ENCODE results near the gene EDAR. TPM values are rescaled to one million over a fixed set of nuclear protein-coding genes. Genes with fewer than 3 reads are reported as not detected.
A peak's percentile ranks its signal among the peaks of the same experiment; 100 is the strongest.

The EDAR gene
- total and polyA plus RNA-seq, 3 experiments from 2014 or later = 0.07 to 0.64 (median 0.16) TPM

GRCh38 chr2:108949316-108950239, 39.4 kb downstream of the EDAR start:
- CTCF ChIA-PET = interaction anchor here (1.2 to 1.7 kb wide), 3 partner anchors 10 to 286 kb away, joined by 3 read pairs; no protein-coding TSS in a partner anchor
- H3K4me1 ChIP-seq (ENCODE audit: insufficient read depth, low read length) = no peaks in the 10 kb centered on the region
- Mint-ChIP-seq H3K4me1 (no peaks in the 10 kb centered on the region), H3K27ac (no peak overlapping the region), H3K4me3 (no peak overlapping the region), H3K9me3 (peaks cover 29 to 54% (median 54%) of the 10 kb centered on the region in 5 donors), H3K36me3 (peaks cover 3 to 47% (median 3%) of the 10 kb centered on the region in 3 donors), H3K27me3 (peaks cover 0 to 5% of the 10 kb centered on the region in 2 donors)
- POLR2A ChIA-PET = no interaction called here
- no peak for DNase-seq
- H3K36me3 ChIP-seq (ENCODE audit: insufficient read depth, low read length) = no peaks in the 10 kb centered on the region
- H3K27ac ChIP-seq (ENCODE audit: low read depth, low read length) = no peak overlapping the region
- H3K27me3 ChIP-seq (ENCODE audit: insufficient read depth, low read length, poor library complexity, severe bottlenecking) = no peaks in the 10 kb centered on the region
- no peak overlapping the region for H3K4me3 ChIP-seq (ENCODE audit: low read length)
- no peaks in the 10 kb centered on the region for H3K9me3 ChIP-seq (ENCODE audit: low read length)

GRCh38 chr2:108947271-108947907, 41.6 kb downstream of the EDAR start:
- POLR2A ChIA-PET = no interaction called here

DNA sequence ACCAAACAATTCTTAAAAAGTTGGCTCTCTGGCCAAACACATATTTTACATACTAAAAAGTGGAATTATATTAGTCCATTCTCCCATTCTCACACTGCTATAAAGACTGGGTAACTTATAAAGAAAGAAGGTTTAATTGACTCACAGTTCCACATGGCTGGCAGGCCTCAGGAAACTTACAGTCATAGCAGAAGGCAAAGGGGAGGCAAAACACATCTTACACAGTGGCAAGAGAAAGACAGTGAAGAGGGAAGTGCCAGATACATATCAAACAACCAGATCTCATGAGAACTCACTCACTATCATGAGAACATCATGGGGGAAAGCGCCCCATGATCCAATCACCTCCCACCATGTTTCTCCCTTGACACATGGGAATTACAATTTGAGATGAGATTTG, 42.6 kb downstream of the EDAR start:
- Mint-ChIP-seq H3K27me3 (no peaks in the 10 kb centered on the region), H3K9me3 (peaks cover 10 to 33% (median 30%) of the 10 kb centered on the region in 5 donors), H3K36me3 (peaks cover 2 to 26% (median 3%) of the 10 kb centered on the region in 3 donors), H3K4me3 (no peak overlapping the region), H3K27ac (no peak overlapping the region), H3K4me1 (no peaks in the 10 kb centered on the region)
- POLR2A ChIA-PET = no interaction called here
- Histone ChIP-seq H3K27ac (ENCODE audit: low read depth, low read length) (no peak overlapping the region), H3K4me3 (ENCODE audit: low read length) (no peak overlapping the region), H3K9me3 (ENCODE audit: low read length) (no peaks in the 10 kb centered on the region), H3K4me1 (ENCODE audit: insufficient read depth, low read length) (no peaks in the 10 kb centered on the region), H3K36me3 (ENCODE audit: insufficient read depth, low read length) (no peaks in the 10 kb centered on the region), H3K27me3 (ENCODE audit: insufficient read depth, low read length, poor library complexity, severe bottlenecking) (no peaks in the 10 kb centered on the region)
- CTCF ChIA-PET = no interaction called here
- DNase-seq = no peak

More at GRCh38 chr2:108947271-108947907, 41.6 kb downstream of the EDAR start:
- no peak overlapping the region for H3K27ac ChIP-seq (ENCODE audit: low read depth, low read length)
- H3K9me3 ChIP-seq (ENCODE audit: low read length) = no peaks in the 10 kb centered on the region
- Mint-ChIP-seq H3K27ac (peak overlapping the region in 1 of 8 donors; percentile 27), H3K36me3 (peaks cover 3 to 36% (median 3%) of the 10 kb centered on the region in 3 donors), H3K4me1 (no peaks in the 10 kb centered on the region), H3K27me3 (peaks cover 0 to 3% of the 10 kb centered on the region in 2 donors), H3K4me3 (no peak overlapping the region), H3K9me3 (peaks cover 20 to 42% (median 39%) of the 10 kb centered on the region in 5 donors)
- no peaks in the 10 kb centered on the region for H3K4me1 ChIP-seq (ENCODE audit: insufficient read depth, low read length)
- no peak for DNase-seq
- no peaks in the 10 kb centered on the region for H3K36me3 ChIP-seq (ENCODE audit: insufficient read depth, low read length)
- CTCF ChIA-PET = no interaction called here
- H3K4me3 ChIP-seq (ENCODE audit: low read length) = no peak overlapping the region
- H3K27me3 ChIP-seq (ENCODE audit: insufficient read depth, low read length, poor library complexity, severe bottlenecking) = no peaks in the 10 kb centered on the region

GRCh38 chr2:108945969-108946368, 43.1 kb downstream of the EDAR start:
- Histone ChIP-seq H3K27ac (ENCODE audit: low read depth, low read length) (no peak overlapping the region), H3K4me1 (ENCODE audit: insufficient read depth, low read length) (no peaks in the 10 kb centered on the region), H3K27me3 (ENCODE audit: insufficient read depth, low read length, poor library complexity, severe bottlenecking) (no peaks in the 10 kb centered on the region), H3K4me3 (ENCODE audit: low read length) (no peak overlapping the region), H3K36me3 (ENCODE audit: insufficient read depth, low read length) (no peaks in the 10 kb centered on the region), H3K9me3 (ENCODE audit: low read length) (no peaks in the 10 kb centered on the region)
- CTCF ChIA-PET = no interaction called here
- Mint-ChIP-seq H3K4me1 (no peaks in the 10 kb centered on the region), H3K4me3 (no peak overlapping the region), H3K27me3 (no peaks in the 10 kb centered on the region), H3K27ac (no peak overlapping the region), H3K36me3 (peaks cover 2 to 21% (median 3%) of the 10 kb centered on the region in 3 donors), H3K9me3 (peaks cover 6 to 30% (median 26%) of the 10 kb centered on the region in 5 donors)
- DNase-seq = no peak
- POLR2A ChIA-PET = no interaction called here

- no peaks in the 10 kb centered on the region for H3K4me1 ChIP-seq (ENCODE audit: insufficient read depth, low read length)
- H3K9me3 Mint-ChIP-seq = peaks cover 6 to 30% (median 25%) of the 10 kb centered on the region in 5 donors
- CTCF ChIA-PET = no interaction called here
Observed at GRCh38 chr2:108944601-108945331, 44.3 kb downstream of the EDAR start.

GRCh38 chr2:108943751-108944150, 45.3 kb downstream of the EDAR start:
- H3K4me1 ChIP-seq (ENCODE audit: insufficient read depth, low read length) = no peaks in the 10 kb centered on the region
- no peak overlapping the region for H3K4me3 ChIP-seq (ENCODE audit: low read length)
- H3K27me3 ChIP-seq (ENCODE audit: insufficient read depth, low read length, poor library complexity, severe bottlenecking) = no peaks in the 10 kb centered on the region
- no peaks in the 10 kb centered on the region for H3K9me3 ChIP-seq (ENCODE audit: low read length)
- H3K36me3 ChIP-seq (ENCODE audit: insufficient read depth, low read length) = no peaks in the 10 kb centered on the region
- no peak for DNase-seq
- H3K27ac ChIP-seq (ENCODE audit: low read depth, low read length) = no peak overlapping the region
- Mint-ChIP-seq H3K4me1 (no peaks in the 10 kb centered on the region), H3K4me3 (no peak overlapping the region), H3K27ac (peak overlapping the region in 2 of 8 donors; percentile 38 to 66), H3K9me3 (peaks cover 6 to 30% (median 22%) of the 10 kb centered on the region in 5 donors), H3K36me3 (peaks cover 2 to 16% (median 3%) of the 10 kb centered on the region in 3 donors), H3K27me3 (no peaks in the 10 kb centered on the region)
- ChIA-PET CTCF (interaction anchor here (1.2 kb wide), 1 partner anchor 15 kb away, joined by 3 read pairs; no protein-coding TSS in a partner anchor), POLR2A (no interaction called here)

More at GRCh38 chr2:108944601-108945331, 44.3 kb downstream of the EDAR start:
- no peaks in the 10 kb centered on the region for H3K27me3 Mint-ChIP-seq
- no peak overlapping the region for H3K27ac Mint-ChIP-seq
- H3K36me3 Mint-ChIP-seq = peaks cover 2 to 20% (median 3%) of the 10 kb centered on the region in 3 donors
- no peaks in the 10 kb centered on the region for H3K27me3 ChIP-seq (ENCODE audit: insufficient read depth, low read length, poor library complexity, severe bottlenecking)
- H3K36me3 ChIP-seq (ENCODE audit: insufficient read depth, low read length) = no peaks in the 10 kb centered on the region
- no peak overlapping the region for H3K4me3 ChIP-seq (ENCODE audit: low read length)
- no peak overlapping the region for H3K27ac ChIP-seq (ENCODE audit: low read depth, low read length)
- DNase-seq = no peak
- H3K4me1 Mint-ChIP-seq = no peaks in the 10 kb centered on the region
- H3K9me3 ChIP-seq (ENCODE audit: low read length) = no peaks in the 10 kb centered on the region
- POLR2A ChIA-PET = interaction anchor here (0.6 kb wide), 1 partner anchor 1725 kb away, joined by 5 read pairs; no protein-coding TSS in a partner anchor
- no peak overlapping the region for H3K4me3 Mint-ChIP-seq

DNA sequence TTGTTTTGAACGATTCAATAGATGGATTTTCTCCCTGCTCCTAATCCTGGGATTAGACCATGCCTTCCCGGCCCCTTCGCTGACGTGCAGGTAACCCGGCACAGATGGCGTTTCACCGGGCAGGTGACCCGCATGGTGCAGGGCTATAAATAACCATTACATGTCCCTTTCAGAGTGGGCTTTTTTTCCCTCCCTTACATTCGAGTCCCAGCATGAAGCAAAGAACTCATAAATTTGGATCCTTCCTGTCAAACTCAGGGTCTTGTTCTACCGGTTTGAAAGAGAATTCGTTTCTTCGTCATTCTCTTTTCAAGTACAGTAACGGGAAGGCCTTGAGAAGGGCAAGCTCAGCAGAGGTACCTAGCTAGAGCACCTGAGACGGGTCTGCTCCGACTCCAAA, 46.1 kb downstream of the EDAR start:
- no peaks in the 10 kb centered on the region for H3K9me3 ChIP-seq (ENCODE audit: low read length)
- H3K27ac ChIP-seq (ENCODE audit: low read depth, low read length) = no peak overlapping the region
- H3K27ac Mint-ChIP-seq = no peak overlapping the region
- POLR2A ChIA-PET = no interaction called here
- no peak overlapping the region for H3K4me3 Mint-ChIP-seq
- H3K27me3 ChIP-seq (ENCODE audit: insufficient read depth, low read length, poor library complexity, severe bottlenecking) = no peaks in the 10 kb centered on the region
- peaks cover 5 to 6% (median 5%) of the 10 kb centered on the region in 3 donors for H3K4me1 Mint-ChIP-seq
- H3K36me3 Mint-ChIP-seq = peaks cover 0 to 8% (median 3%) of the 10 kb centered on the region in 3 donors
- peaks cover 7% of the 10 kb centered on the region for H3K4me1 ChIP-seq (ENCODE audit: insufficient read depth, low read length)
- no peak for DNase-seq
- peaks cover 2 to 23% (median 13%) of the 10 kb centered on the region in 5 donors for H3K9me3 Mint-ChIP-seq
- no peaks in the 10 kb centered on the region for H3K36me3 ChIP-seq (ENCODE audit: insufficient read depth, low read length)
- H3K27me3 Mint-ChIP-seq = no peaks in the 10 kb centered on the region
- no peak overlapping the region for H3K4me3 ChIP-seq (ENCODE audit: low read length)
- CTCF ChIA-PET = interaction anchor here (1.2 kb wide), 1 partner anchor 14 kb away, joined by 3 read pairs; no protein-coding TSS in a partner anchor
